AG09309 (cell line): ENCODE data around the gene CABLES1.
A peak's percentile ranks its signal among the peaks of the same experiment; 100 is the strongest.
"Not testable (repeated sequence)": the region's sequence is repeated elsewhere in the genome, so short reads cannot be mapped to it uniquely, and the experiment has no call there.

ENCODE experiments used
- DNase-seq: peaks from one replicate; pipeline ENCODE4 v3.0.0-alpha.2; 2010; ENCODE audit warnings: low read depth
- H3K4me3 ChIP-seq: 2 replicates; pipeline ENCODE4 v1.5.1; 2011; ENCODE audit warnings: mild to moderate bottlenecking, low read depth, low read length, moderate library complexity; ENCODE audit not compliant: control insufficient read depth
- CTCF ChIP-seq: IDR thresholded peaks from 2 replicates; pipeline ENCODE4 v1.5.1; 2011; ENCODE audit warnings: mild to moderate bottlenecking, low read depth, low read length, inconsistent platforms; ENCODE audit not compliant: insufficient read depth, control insufficient read depth; ENCODE audit errors: missing control alignments

Gene CABLES1

GRCh38 chr18:23134780-23135549, at the start of gene CABLES1:
TSS of gene CABLES1 (plus strand) at chr18:23135485. CDS start at chr18:23135763, 278 bp downstream.
- TF ChIP-seq CTCF = no peak
- H3K4me3 ChIP-seq = peak within 1 kb of the TSS; percentile 55
- no peak for DNase-seq

- TF ChIP-seq CTCF = no peak
- no peak overlapping the region for H3K4me3 ChIP-seq
- DNase-seq = no peak
Measured at GRCh38 chr18:23087352-23087751, 47.9 kb upstream of the CABLES1 start.

- TF ChIP-seq CTCF = no peak
- H3K4me3 ChIP-seq = no peak overlapping the region
- no peak for DNase-seq
Measured at GRCh38 chr18:23088310-23088709, 47.0 kb upstream of the CABLES1 start.

GRCh38 chr18:23091017-23091993, 44.0 kb upstream of the CABLES1 start:
- DNase-seq, H3K4me3 ChIP-seq: not testable (repeated sequence)

GRCh38 chr18:23092121-23092520, 43.2 kb upstream of the CABLES1 start:
- no peak for DNase-seq
- TF ChIP-seq CTCF = no peak
- H3K4me3 ChIP-seq = no peak overlapping the region

- not testable (repeated sequence) for DNase-seq, H3K4me3 ChIP-seq
Measured at GRCh38 chr18:23093130-23093529, 42.2 kb upstream of the CABLES1 start.

- no peak for DNase-seq
- H3K4me3 ChIP-seq = no peak overlapping the region
- TF ChIP-seq CTCF = no peak
Measured at GRCh38 chr18:23093772-23094171, 41.5 kb upstream of the CABLES1 start.
